Endothelial cell of umbilical vein (primary cell): ENCODE data around the gene EDN2. TPM values are rescaled to one million over a fixed set of nuclear protein-coding genes. Genes with fewer than 3 reads are reported as not detected.

Experiments used
- BruUV-seq: library from RNA; stranded (reverse); fragments of 400-500 nt; replicated peaks from 2 replicates; lab custom pipeline; 2021; lab: Mats Ljungman, UMichigan
- CTCF ChIA-PET: fragments of 300-600, 350-600 bp; sonication (Branson Sonifier 250); formaldehyde crosslinking; loops from one replicate; lab custom pipeline; 2021; ENCODE audit warnings: antibody characterized with exemption, inconsistent platforms; lab: Charles Lee
- POLR2A ChIA-PET: fragments of 300-600, 350-600 bp; sonication (Branson Sonifier 250); formaldehyde crosslinking; loops from one replicate; lab custom pipeline; 2021; ENCODE audit warnings: antibody characterized with exemption, inconsistent platforms; lab: Charles Lee
- DNase-seq: peaks from one replicate; pipeline ENCODE4 v3.0.0-alpha.2; 2011; ENCODE audit warnings: low read depth, low spot score
- FAIRE-seq: peaks from 2 replicates; lab custom pipeline; 2011; peaks lifted over from hg19 to GRCh38; lab: Jason Lieb, UNC
- H2AFZ ChIP-seq: 2 replicates; pipeline ENCODE4 v1.6.0; 2012; ENCODE audit warnings: low read depth, low read length, control low read depth, inconsistent platforms
- H3K27ac ChIP-seq: 2 replicates; pipeline ENCODE4 v1.5.1; 2011; ENCODE audit warnings: low read depth, mild to moderate bottlenecking, control low read depth, low read length, moderate library complexity; ENCODE audit not compliant: insufficient read depth
- H3K27me3 ChIP-seq, 2 experiments: 2 replicates each; pipeline versions ENCODE4 v1.6.0 to v1.6.1; 2011; ENCODE audit warnings: low read length in 2 of 2, mixed read lengths in 1 of 2; ENCODE audit not compliant: control insufficient read depth in 2 of 2, insufficient read depth in 2 of 2
- H3K36me3 ChIP-seq, 2 experiments: 2 replicates in 1 of 2; 3 replicates in 1 of 2; pipeline ENCODE4 v1.5.1; 2011; ENCODE audit warnings: low read length in 2 of 2, mild to moderate bottlenecking in 1 of 2, moderate library complexity in 1 of 2; ENCODE audit not compliant: control insufficient read depth in 2 of 2, insufficient read depth in 2 of 2; ENCODE audit errors: extremely low read depth in 1 of 2
- H3K4me1 ChIP-seq: 3 replicates; pipeline ENCODE4 v1.5.1; 2011; ENCODE audit warnings: mild to moderate bottlenecking, low read length; ENCODE audit not compliant: control insufficient read depth, insufficient read depth; ENCODE audit errors: extremely low read depth
- H3K4me2 ChIP-seq: 2 replicates; pipeline ENCODE4 v1.6.1; 2011; ENCODE audit warnings: low read length, control low read depth, mixed read lengths; ENCODE audit not compliant: insufficient read depth
- H3K4me3 ChIP-seq, 3 experiments: fragments of 200-600 bp in 1 of 3; sonication (generic), shearing (Covaris generic) in 1 of 3; replicated peaks in 1 of 3; 2 replicates each; pipeline ENCODE4 v1.5.1; 2011 to 2016; ENCODE audit warnings: control low read depth in 3 of 3, low read length in 3 of 3, mild to moderate bottlenecking in 2 of 3, inconsistent platforms in 1 of 3, low read depth in 1 of 3, moderate library complexity in 1 of 3; ENCODE audit not compliant: insufficient read depth in 1 of 3
- H3K79me2 ChIP-seq: 2 replicates; pipeline ENCODE4 v1.6.0; 2012; ENCODE audit warnings: low read length, inconsistent platforms; ENCODE audit not compliant: control insufficient read depth, insufficient read depth
- H3K9ac ChIP-seq: replicated peaks from 2 replicates; pipeline ENCODE3; 2011; ENCODE audit warnings: low read length, control low read depth; ENCODE audit not compliant: insufficient read depth; ENCODE audit errors: extremely low read depth
- H3K9me1 ChIP-seq: replicated peaks from 3 replicates; pipeline ENCODE4 v1.6.0; 2011; ENCODE audit warnings: mild to moderate bottlenecking, low read length; ENCODE audit not compliant: control insufficient read depth, insufficient read depth; ENCODE audit errors: extremely low read depth
- H3K9me3 ChIP-seq: replicated peaks from 2 replicates; pipeline ENCODE4 v1.5.1; 2012; ENCODE audit warnings: low read length, inconsistent platforms; ENCODE audit not compliant: control insufficient read depth, insufficient read depth
- H4K20me1 ChIP-seq: replicated peaks from 2 replicates; pipeline ENCODE3; 2011; ENCODE audit warnings: mild to moderate bottlenecking, low read length; ENCODE audit not compliant: control insufficient read depth, insufficient read depth; ENCODE audit errors: extremely low read depth
- EZH2 ChIP-seq: IDR thresholded peaks from 2 replicates; pipeline ENCODE4 v1.6.1; 2012; ENCODE audit warnings: borderline replicate concordance, low read depth, mild to moderate bottlenecking, moderate library complexity, low read length, inconsistent platforms; ENCODE audit not compliant: severe bottlenecking
- FOS ChIP-seq: IDR thresholded peaks from 2 replicates; pipeline ENCODE4 v1.6.1; 2011; ENCODE audit warnings: mild to moderate bottlenecking, low read length, moderate library complexity, borderline replicate concordance; ENCODE audit not compliant: insufficient read depth
- GATA2 ChIP-seq: IDR thresholded peaks from 2 replicates; pipeline ENCODE4 v1.7.0; 2011; ENCODE audit warnings: low read depth, mild to moderate bottlenecking, moderate library complexity, mixed read lengths, low read length; ENCODE audit not compliant: insufficient read length, insufficient read depth
- JUN ChIP-seq: IDR thresholded peaks from 2 replicates; pipeline ENCODE4 v1.6.1; 2011; ENCODE audit warnings: borderline replicate concordance, low read depth; ENCODE audit not compliant: insufficient read length, insufficient read depth
- MYC ChIP-seq: IDR thresholded peaks from one replicate; pipeline ENCODE4 v1.6.1; 2011; ENCODE audit warnings: mild to moderate bottlenecking, low read depth, low read length
- POLR2A ChIP-seq: IDR thresholded peaks from 2 replicates; pipeline ENCODE4 v1.6.1; 2012; ENCODE audit warnings: low read depth, mild to moderate bottlenecking, control low read depth, low read length
- POLR2AphosphoS5 ChIP-seq: IDR thresholded peaks from 2 replicates; pipeline ENCODE4 v1.6.1; 2012; ENCODE audit warnings: low read depth, mild to moderate bottlenecking, control low read depth, low read length, moderate library complexity; ENCODE audit not compliant: insufficient read depth
- dilution Hi-C: fragments of 300-500 bp; cut with MboI; formaldehyde crosslinking; loops from one replicate; pipeline ENCODE4 v1.15.0; 2019; ENCODE audit warnings: low sequenced_read_pairs; ENCODE audit not compliant: extremely low pct_ligation_motif_present
- intact Hi-C: fragments of 100-400 bp; cut with micrococcal nuclease; formaldehyde crosslinking; loops from one replicate; pipeline ENCODE4 v1.10.0; 2022
- polyA plus RNA-seq, 4 experiments: library from polyadenylated mRNA; depleted of rRNA in 3 of 4; stranded (reverse) in 3 of 4; unstranded in 1 of 4; fragments of >200 nt; gene quantifications; 2 replicates each; pipeline versions ENCODE4 v1.2.1 to v1.2.3, GENCODE V29; 2011 to 2012; ENCODE audit warnings: missing spikeins in 1 of 4
- total RNA-seq: library from RNA; stranded (reverse); gene quantifications from 2 replicates; pipeline ENCODE4 v1.2.3, GENCODE V29; 2021
- TF ChIP-seq, protein P1 (sequence below): IDR thresholded peaks from 2 replicates; pipeline ENCODE4 v1.6.1; 2011; ENCODE audit not compliant: insufficient read depth, insufficient read length
- TF ChIP-seq, protein P2 (sequence below), 2 donors: IDR thresholded peaks; 1 replicate in 1 of 2; 2 replicates in 1 of 2; pipeline ENCODE4 v1.5.1; 2011; ENCODE audit warnings: low read length in 2 of 2, mild to moderate bottlenecking in 2 of 2, moderate library complexity in 2 of 2, control low read depth in 1 of 2, inconsistent platforms in 1 of 2, low read depth in 1 of 2; ENCODE audit not compliant: insufficient read depth in 1 of 2; ENCODE audit errors: extremely low read depth in 1 of 2

EDN2 gene
- total and polyA plus RNA-seq, 2 donors (not counting 3 experiments of a cell fraction or from before 2014, with no cell fraction given): not detected

GRCh38 chr1:41462680-41463004 lies 21.8 kb downstream of the EDN2 start:
- ChIA-PET CTCF (interaction anchor here (0.9 to 1.7 kb wide), 3 partner anchors 28 to 53 kb away, joined by 3 to 5 read pairs (median 3); no protein-coding TSS in a partner anchor), POLR2A (no interaction called here)
- Histone ChIP-seq H2AFZ (no peak overlapping the region), H3K4me3 (no peak overlapping the region), H3K4me2 (no peak overlapping the region), H3K9me1 (no peaks in the 10 kb centered on the region), H3K36me3 (no peaks in the 10 kb centered on the region), H3K27ac (no peak overlapping the region), H3K9me3 (no peaks in the 10 kb centered on the region), H3K79me2 (no peaks in the 10 kb centered on the region), H4K20me1 (no peaks in the 10 kb centered on the region), H3K27me3 (peaks cover 0 to 7% of the 10 kb centered on the region in 2 experiments), H3K9ac (no peak overlapping the region), H3K4me1 (no peaks in the 10 kb centered on the region)
- FAIRE-seq (no peak), DNase-seq (no peak)
- intact Hi-C loops: no loop called here
- TF ChIP-seq JUN (no peak), POLR2A (no peak), GATA2 (no peak), FOS (no peak), EZH2 (no peak), POLR2AphosphoS5 (no peak), MYC (no peak)
- TF ChIP-seq, protein P1, sequence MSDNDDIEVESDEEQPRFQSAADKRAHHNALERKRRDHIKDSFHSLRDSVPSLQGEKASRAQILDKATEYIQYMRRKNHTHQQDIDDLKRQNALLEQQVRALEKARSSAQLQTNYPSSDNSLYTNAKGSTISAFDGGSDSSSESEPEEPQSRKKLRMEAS: no peak
- TF ChIP-seq, protein P2, sequence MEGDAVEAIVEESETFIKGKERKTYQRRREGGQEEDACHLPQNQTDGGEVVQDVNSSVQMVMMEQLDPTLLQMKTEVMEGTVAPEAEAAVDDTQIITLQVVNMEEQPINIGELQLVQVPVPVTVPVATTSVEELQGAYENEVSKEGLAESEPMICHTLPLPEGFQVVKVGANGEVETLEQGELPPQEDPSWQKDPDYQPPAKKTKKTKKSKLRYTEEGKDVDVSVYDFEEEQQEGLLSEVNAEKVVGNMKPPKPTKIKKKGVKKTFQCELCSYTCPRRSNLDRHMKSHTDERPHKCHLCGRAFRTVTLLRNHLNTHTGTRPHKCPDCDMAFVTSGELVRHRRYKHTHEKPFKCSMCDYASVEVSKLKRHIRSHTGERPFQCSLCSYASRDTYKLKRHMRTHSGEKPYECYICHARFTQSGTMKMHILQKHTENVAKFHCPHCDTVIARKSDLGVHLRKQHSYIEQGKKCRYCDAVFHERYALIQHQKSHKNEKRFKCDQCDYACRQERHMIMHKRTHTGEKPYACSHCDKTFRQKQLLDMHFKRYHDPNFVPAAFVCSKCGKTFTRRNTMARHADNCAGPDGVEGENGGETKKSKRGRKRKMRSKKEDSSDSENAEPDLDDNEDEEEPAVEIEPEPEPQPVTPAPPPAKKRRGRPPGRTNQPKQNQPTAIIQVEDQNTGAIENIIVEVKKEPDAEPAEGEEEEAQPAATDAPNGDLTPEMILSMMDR (IDR thresholded peaks at IDR 0.05; ENCODE audit: extremely low read depth in 1 of 2, insufficient read depth in 1 of 2, low read depth in 1 of 2, low read length in 2 of 2): no peak
- dilution Hi-C loops: no loop called here
- BruUV-seq: no TSS peak
